ENCODE measurements around the gene NELL2.

- TF ChIP-seq EZH2 (IDR thresholded peaks at IDR 0.05; ENCODE audit: borderline replicate concordance, low read length) (no peak), CTCF (conservative IDR thresholded peaks at IDR 0.05 in 1 of 2, IDR thresholded peaks at IDR 0.05 in 1 of 2; ENCODE audit: extremely low read depth in 1 of 2, insufficient read depth in 1 of 2, low read depth in 1 of 2, low read length in 2 of 2) (peak in 1 of 2 donors; percentile 21)
These were observed 411.0 kb downstream of the NELL2 start for GRCh38 chr12:44465139-44465538.
